VCaP (cell line): ENCODE data around the gene DPP3.
A peak's percentile ranks its signal among the peaks of the same experiment; 100 is the strongest.

ENCODE experiments used
- H3K27ac ChIP-seq: fragments of 450-650 bp; 2 replicates; pipeline ENCODE4 v1.5.1; 2017
- CTCF ChIP-seq: fragments of 450-650 bp; conservative IDR thresholded peaks from 2 replicates; pipeline ENCODE4 v1.5.1; 2017; ENCODE audit warnings: mild to moderate bottlenecking, moderate library complexity

The DPP3 gene

GRCh38 chr11:66548041-66548440 is 67.8 kb downstream of the DPP3 start:
- H3K27ac ChIP-seq: no peak overlapping the region
- TF ChIP-seq CTCF: no peak

GRCh38 chr11:66548774-66549630 is 68.8 kb downstream of the DPP3 start:
- no peak overlapping the region for H3K27ac ChIP-seq
- TF ChIP-seq CTCF: no peak

- TF ChIP-seq CTCF: no peak
- no peak overlapping the region for H3K27ac ChIP-seq
These were observed 69.5 kb downstream of the DPP3 start for GRCh38 chr11:66549696-66550095.

- no peak overlapping the region for H3K27ac ChIP-seq
- TF ChIP-seq CTCF: no peak
These were observed 70.7 kb downstream of the DPP3 start for GRCh38 chr11:66550887-66551286.

- H3K27ac ChIP-seq: no peak overlapping the region
- TF ChIP-seq CTCF: no peak
These were observed 74.4 kb downstream of the DPP3 start for GRCh38 chr11:66554602-66555001.

GRCh38 chr11:66555416-66555815 is 75.2 kb downstream of the DPP3 start:
- no peak for TF ChIP-seq CTCF

GRCh38 chr11:66556086-66556485 is 75.9 kb downstream of the DPP3 start:
- no peak for TF ChIP-seq CTCF
- H3K27ac ChIP-seq: peak overlapping the region; percentile 64; the same call in 1 of the 2 replicates

More at GRCh38 chr11:66555416-66555815, 75.2 kb downstream of the DPP3 start:
- H3K27ac ChIP-seq: no peak overlapping the region
